ENCODE results near the gene PDE6A.

PDE6A gene

GRCh38 chr5:149961186-149961685 is 16.6 kb upstream of the PDE6A start:
- H3K4me3 ChIP-seq (ENCODE audit: low read length) = peak overlapping the region; percentile 61
- no peak for DNase-seq (ENCODE audit: low read depth)
- TF ChIP-seq, protein P1, sequence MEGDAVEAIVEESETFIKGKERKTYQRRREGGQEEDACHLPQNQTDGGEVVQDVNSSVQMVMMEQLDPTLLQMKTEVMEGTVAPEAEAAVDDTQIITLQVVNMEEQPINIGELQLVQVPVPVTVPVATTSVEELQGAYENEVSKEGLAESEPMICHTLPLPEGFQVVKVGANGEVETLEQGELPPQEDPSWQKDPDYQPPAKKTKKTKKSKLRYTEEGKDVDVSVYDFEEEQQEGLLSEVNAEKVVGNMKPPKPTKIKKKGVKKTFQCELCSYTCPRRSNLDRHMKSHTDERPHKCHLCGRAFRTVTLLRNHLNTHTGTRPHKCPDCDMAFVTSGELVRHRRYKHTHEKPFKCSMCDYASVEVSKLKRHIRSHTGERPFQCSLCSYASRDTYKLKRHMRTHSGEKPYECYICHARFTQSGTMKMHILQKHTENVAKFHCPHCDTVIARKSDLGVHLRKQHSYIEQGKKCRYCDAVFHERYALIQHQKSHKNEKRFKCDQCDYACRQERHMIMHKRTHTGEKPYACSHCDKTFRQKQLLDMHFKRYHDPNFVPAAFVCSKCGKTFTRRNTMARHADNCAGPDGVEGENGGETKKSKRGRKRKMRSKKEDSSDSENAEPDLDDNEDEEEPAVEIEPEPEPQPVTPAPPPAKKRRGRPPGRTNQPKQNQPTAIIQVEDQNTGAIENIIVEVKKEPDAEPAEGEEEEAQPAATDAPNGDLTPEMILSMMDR (IDR thresholded peaks at IDR 0.05; ENCODE audit: insufficient read depth, low read depth, low read length, missing control alignments) = no peak

GRCh38 chr5:149960272-149961185 is 15.9 kb upstream of the PDE6A start, which contains the start of gene SLC26A2:
TSS of gene SLC26A2 (plus strand) at chr5:149960758. CDS start at chr5:149977653, 16,895 bp downstream.
- DNase-seq (ENCODE audit: low read depth) = peak; percentile 97
- H3K4me3 ChIP-seq (ENCODE audit: low read length) = peak within 1 kb of the TSS; percentile 61
- TF ChIP-seq, protein P1 (IDR thresholded peaks at IDR 0.05; ENCODE audit: insufficient read depth, low read depth, low read length, missing control alignments) = no peak

GRCh38 chr5:149959406-149960236 is 15.0 kb upstream of the PDE6A start:
- H3K4me3 ChIP-seq (ENCODE audit: low read length) = peak overlapping the region; percentile 61
- TF ChIP-seq, protein P1 (IDR thresholded peaks at IDR 0.05; ENCODE audit: insufficient read depth, low read depth, low read length, missing control alignments) = peak; percentile 60
- peak; percentile 73 for DNase-seq (ENCODE audit: low read depth)

GRCh38 chr5:149957855-149958254 is 13.3 kb upstream of the PDE6A start:
- no peak overlapping the region for H3K4me3 ChIP-seq (ENCODE audit: low read length)
- TF ChIP-seq, protein P1 (IDR thresholded peaks at IDR 0.05; ENCODE audit: insufficient read depth, low read depth, low read length, missing control alignments) = no peak
- DNase-seq (ENCODE audit: low read depth) = no peak

GRCh38 chr5:149956685-149957084 is 12.1 kb upstream of the PDE6A start:
- H3K4me3 ChIP-seq (ENCODE audit: low read length) = no peak overlapping the region
- DNase-seq (ENCODE audit: low read depth) = no peak
- TF ChIP-seq, protein P1 (IDR thresholded peaks at IDR 0.05; ENCODE audit: insufficient read depth, low read depth, low read length, missing control alignments) = no peak

GRCh38 chr5:149954798-149955197 is 10.2 kb upstream of the PDE6A start:
- no peak overlapping the region for H3K4me3 ChIP-seq (ENCODE audit: low read length)
- DNase-seq (ENCODE audit: low read depth) = no peak
- TF ChIP-seq, protein P1 (IDR thresholded peaks at IDR 0.05; ENCODE audit: insufficient read depth, low read depth, low read length, missing control alignments) = no peak
